OCI-LY1 (cell line): ENCODE measurements around the gene PRSS57.

ENCODE experiments used
- H2AFZ ChIP-seq: fragments of 200-600 bp; sonication (generic), shearing (Covaris generic); 2 replicates; pipeline ENCODE4 v1.6.0; 2014; ENCODE audit warnings: antibody characterized with exemption, mild to moderate bottlenecking, low read length
- H3F3A ChIP-seq: fragments of 200-600 bp; sonication (generic), shearing (Covaris generic); 2 replicates; pipeline ENCODE4 v1.6.0; 2014; ENCODE audit warnings: mild to moderate bottlenecking, antibody characterized with exemption, low read length, moderate library complexity; ENCODE audit not compliant: insufficient read depth
- H3K27ac ChIP-seq: fragments of 200-600 bp; sonication (generic); 2 replicates; pipeline ENCODE4 v1.5.1; 2014; ENCODE audit warnings: low read length, mixed run types, mild to moderate bottlenecking, low read depth; ENCODE audit not compliant: poor library complexity, severe bottlenecking
- H3K27me3 ChIP-seq: fragments of 200-600 bp; sonication (generic); 2 replicates; pipeline ENCODE4 v1.6.0; 2014; ENCODE audit warnings: antibody characterized with exemption, mild to moderate bottlenecking, low read length, moderate library complexity; ENCODE audit not compliant: insufficient read depth
- H3K36me3 ChIP-seq: fragments of 200-600 bp; sonication (generic); 2 replicates; pipeline ENCODE4 v1.6.1; 2014; ENCODE audit warnings: mild to moderate bottlenecking, antibody characterized with exemption, low read length, moderate library complexity, mixed read lengths; ENCODE audit not compliant: insufficient read depth
- H3K4me1 ChIP-seq: fragments of 200-600 bp; sonication (generic); 2 replicates; pipeline ENCODE4 v1.5.1; 2014; ENCODE audit warnings: mild to moderate bottlenecking, low read length, moderate library complexity; ENCODE audit not compliant: insufficient read depth, severe bottlenecking
- H3K4me2 ChIP-seq: fragments of 200-600 bp; sonication (generic), shearing (Covaris generic); 2 replicates; pipeline ENCODE4 v1.6.1; 2014; ENCODE audit warnings: low read length
- H3K4me3 ChIP-seq: fragments of 200-600 bp; sonication (generic); 2 replicates; pipeline ENCODE4 v1.5.1; 2014; ENCODE audit warnings: low read length, low read depth, mild to moderate bottlenecking, mixed read lengths; ENCODE audit not compliant: poor library complexity, severe bottlenecking
- H3K79me2 ChIP-seq: fragments of 200-600 bp; shearing (Covaris generic); 2 replicates; pipeline ENCODE4 v1.6.1; 2016; ENCODE audit warnings: mixed run types, low read length, mixed read lengths; ENCODE audit not compliant: insufficient read depth
- H3K9ac ChIP-seq: fragments of 200-600 bp; sonication (generic), shearing (Covaris generic); 2 replicates; pipeline ENCODE4 v1.6.1; 2014; ENCODE audit warnings: mild to moderate bottlenecking, low read length, mixed read lengths
- H3K9me2 ChIP-seq: fragments of 200-600 bp; sonication (generic), shearing (Covaris generic); 2 replicates; pipeline ENCODE4 v1.6.1; 2014; ENCODE audit warnings: low read depth, mild to moderate bottlenecking, low read length, mixed read lengths
- H3K9me3 ChIP-seq: fragments of 200-600 bp; shearing (Covaris generic); 2 replicates; pipeline ENCODE4 v1.6.1; 2014; ENCODE audit warnings: low read length, mixed read lengths
- H4K20me1 ChIP-seq: fragments of 200-600 bp; sonication (generic), shearing (Covaris generic); 2 replicates; pipeline ENCODE4 v1.6.0; 2016; ENCODE audit warnings: mild to moderate bottlenecking, low read length; ENCODE audit not compliant: insufficient read depth
- CTCF ChIP-seq: fragments of 200-600 bp; sonication (generic), shearing (Covaris generic); IDR thresholded peaks from 2 replicates; pipeline ENCODE4 v1.5.1; 2017; ENCODE audit warnings: mild to moderate bottlenecking, antibody characterized with exemption, low read length, moderate library complexity, mixed read lengths
- EZH2 ChIP-seq: fragments of 200-600 bp; sonication (generic), shearing (Covaris generic); IDR thresholded peaks from 2 replicates; pipeline ENCODE4 v1.8.0; 2017; ENCODE audit warnings: borderline replicate concordance, mixed run types, mild to moderate bottlenecking, antibody characterized with exemption, low read length, moderate library complexity, mixed read lengths

The PRSS57 gene

GRCh38 chr19:652467-653389 is 42.5 kb downstream of the PRSS57 start:
- H3K79me2 ChIP-seq: peaks cover 44% of the 10 kb centered on the region
- no peaks in the 10 kb centered on the region for H3K27me3 ChIP-seq
- no peak overlapping the region for H3K27ac ChIP-seq
- no peak overlapping the region for H3K4me3 ChIP-seq
- no peaks in the 10 kb centered on the region for H3K9me3 ChIP-seq
- no peak overlapping the region for H3K9ac ChIP-seq
- TF ChIP-seq EZH2 (no peak), CTCF (no peak)
- peaks cover 4% of the 10 kb centered on the region for H3K4me1 ChIP-seq
- H2AFZ ChIP-seq: no peak overlapping the region
- H3K9me2 ChIP-seq: no peaks in the 10 kb centered on the region
- peaks cover 84% of the 10 kb centered on the region for H3K36me3 ChIP-seq
- H4K20me1 ChIP-seq: no peaks in the 10 kb centered on the region
- no peaks in the 10 kb centered on the region for H3F3A ChIP-seq
- no peak overlapping the region for H3K4me2 ChIP-seq

- no peaks in the 10 kb centered on the region for H3K9me2 ChIP-seq
- H2AFZ ChIP-seq: no peak overlapping the region
- H3F3A ChIP-seq: no peaks in the 10 kb centered on the region
- H3K4me1 ChIP-seq: no peaks in the 10 kb centered on the region
- no peaks in the 10 kb centered on the region for H3K27me3 ChIP-seq
- TF ChIP-seq CTCF (no peak), EZH2 (no peak)
- peaks cover 85% of the 10 kb centered on the region for H3K36me3 ChIP-seq
- H4K20me1 ChIP-seq: no peaks in the 10 kb centered on the region
- H3K9me3 ChIP-seq: no peaks in the 10 kb centered on the region
- H3K27ac ChIP-seq: no peak overlapping the region
- peaks cover 37% of the 10 kb centered on the region for H3K79me2 ChIP-seq
- no peak overlapping the region for H3K9ac ChIP-seq
- no peak overlapping the region for H3K4me2 ChIP-seq
- H3K4me3 ChIP-seq: no peak overlapping the region
These were observed 43.3 kb downstream of the PRSS57 start for GRCh38 chr19:651991-652390.

GRCh38 chr19:651114-651818 is 44.0 kb downstream of the PRSS57 start:
- TF ChIP-seq CTCF (no peak), EZH2 (no peak)
- peaks cover 29% of the 10 kb centered on the region for H3K79me2 ChIP-seq
- H3K27ac ChIP-seq: no peak overlapping the region
- no peaks in the 10 kb centered on the region for H3K4me1 ChIP-seq
- H2AFZ ChIP-seq: no peak overlapping the region
- H3F3A ChIP-seq: no peaks in the 10 kb centered on the region
- H3K27me3 ChIP-seq: no peaks in the 10 kb centered on the region
- H3K4me2 ChIP-seq: no peak overlapping the region
- H3K9ac ChIP-seq: no peak overlapping the region
- no peaks in the 10 kb centered on the region for H3K9me3 ChIP-seq
- no peaks in the 10 kb centered on the region for H4K20me1 ChIP-seq
- H3K36me3 ChIP-seq: peaks cover 86% of the 10 kb centered on the region
- no peak overlapping the region for H3K4me3 ChIP-seq
- H3K9me2 ChIP-seq: no peaks in the 10 kb centered on the region
